GM19463 (cell line): ENCODE data around the gene PRKN.

Experiments used
- ATAC-seq: cut with Tn5 transposase; IDR thresholded peaks from one replicate; pipeline ENCODE4 v1.9.1; 2021; ENCODE audit warnings: mild to moderate bottlenecking, moderate library complexity; ENCODE audit not compliant: unreplicated experiment

The PRKN gene

GRCh38 chr6:162471842-162472241 lies 255.7 kb downstream of the PRKN start:
- ATAC-seq = no peak

GRCh38 chr6:162468326-162468725 lies 259.2 kb downstream of the PRKN start:
- ATAC-seq = no peak

- ATAC-seq = no peak
These were observed 259.9 kb downstream of the PRKN start for GRCh38 chr6:162467679-162468078.

- no peak for ATAC-seq
These were observed 264.0 kb downstream of the PRKN start for GRCh38 chr6:162463576-162463975.

GRCh38 chr6:162459985-162460384 lies 267.6 kb downstream of the PRKN start:
- no peak for ATAC-seq

- no peak for ATAC-seq
These were observed 277.2 kb downstream of the PRKN start for GRCh38 chr6:162450358-162450757.

GRCh38 chr6:162448294-162448693 lies 279.3 kb downstream of the PRKN start:
- ATAC-seq = no peak

- no peak for ATAC-seq
These were observed 284.5 kb downstream of the PRKN start for GRCh38 chr6:162443101-162443500.

- no peak for ATAC-seq
These were observed 284.9 kb downstream of the PRKN start for GRCh38 chr6:162442687-162443086.

GRCh38 chr6:162441991-162442390 lies 285.6 kb downstream of the PRKN start:
- ATAC-seq = no peak

- no peak for ATAC-seq
These were observed 288.6 kb downstream of the PRKN start for GRCh38 chr6:162438980-162439379.

GRCh38 chr6:162435071-162435470 lies 292.5 kb downstream of the PRKN start:
- ATAC-seq = no peak

- ATAC-seq = no peak
These were observed 306.6 kb downstream of the PRKN start for GRCh38 chr6:162421004-162421403.

- no peak for ATAC-seq
These were observed 310.6 kb downstream of the PRKN start for GRCh38 chr6:162416831-162417537.

- no peak for ATAC-seq
These were observed 311.3 kb downstream of the PRKN start for GRCh38 chr6:162416307-162416706.

- no peak for ATAC-seq
These were observed 317.6 kb downstream of the PRKN start for GRCh38 chr6:162409741-162410691.

- ATAC-seq = no peak
These were observed 318.6 kb downstream of the PRKN start for GRCh38 chr6:162408826-162409535.

- ATAC-seq = no peak
These were observed 322.6 kb downstream of the PRKN start for GRCh38 chr6:162404951-162405350.

- no peak for ATAC-seq
These were observed 324.5 kb downstream of the PRKN start for GRCh38 chr6:162403031-162403430.

GRCh38 chr6:162395181-162395580 lies 332.4 kb downstream of the PRKN start:
- no peak for ATAC-seq
